ENCODE results near the gene EDA.

GRCh38 chrX:70049925-70050324 lies 434.0 kb downstream of the EDA start, which contains the start of gene AWAT2:
- TF ChIP-seq, protein P1, sequence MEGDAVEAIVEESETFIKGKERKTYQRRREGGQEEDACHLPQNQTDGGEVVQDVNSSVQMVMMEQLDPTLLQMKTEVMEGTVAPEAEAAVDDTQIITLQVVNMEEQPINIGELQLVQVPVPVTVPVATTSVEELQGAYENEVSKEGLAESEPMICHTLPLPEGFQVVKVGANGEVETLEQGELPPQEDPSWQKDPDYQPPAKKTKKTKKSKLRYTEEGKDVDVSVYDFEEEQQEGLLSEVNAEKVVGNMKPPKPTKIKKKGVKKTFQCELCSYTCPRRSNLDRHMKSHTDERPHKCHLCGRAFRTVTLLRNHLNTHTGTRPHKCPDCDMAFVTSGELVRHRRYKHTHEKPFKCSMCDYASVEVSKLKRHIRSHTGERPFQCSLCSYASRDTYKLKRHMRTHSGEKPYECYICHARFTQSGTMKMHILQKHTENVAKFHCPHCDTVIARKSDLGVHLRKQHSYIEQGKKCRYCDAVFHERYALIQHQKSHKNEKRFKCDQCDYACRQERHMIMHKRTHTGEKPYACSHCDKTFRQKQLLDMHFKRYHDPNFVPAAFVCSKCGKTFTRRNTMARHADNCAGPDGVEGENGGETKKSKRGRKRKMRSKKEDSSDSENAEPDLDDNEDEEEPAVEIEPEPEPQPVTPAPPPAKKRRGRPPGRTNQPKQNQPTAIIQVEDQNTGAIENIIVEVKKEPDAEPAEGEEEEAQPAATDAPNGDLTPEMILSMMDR (conservative IDR thresholded peaks at IDR 0.05 in 1 of 2, IDR thresholded peaks at IDR 0.05 in 1 of 2; ENCODE audit: extremely low read depth in 1 of 2, insufficient read depth in 1 of 2, low read depth in 1 of 2, low read length in 2 of 2): no peak
- TF ChIP-seq EZH2 (IDR thresholded peaks at IDR 0.05; ENCODE audit: borderline replicate concordance, low read length): no peak

Data from mammary epithelial cell (primary cell).